Activated CD4-positive, CD25-positive, alpha-beta regulatory T cell (primary cell): ENCODE results near the gene RNF157.
"Not testable (repeated sequence)": the region's sequence is repeated elsewhere in the genome, so short reads cannot be mapped to it uniquely, and the experiment has no call there.

Source experiments
- DNase-seq, 4 experiments: peaks; one replicate each; lab custom pipeline; 2025; lab: John Stamatoyannopoulos, UW

Gene RNF157

GRCh38 chr17:76234354-76234679 lies 6.0 kb downstream of the RNF157 start:
- no peak for DNase-seq

DNA sequence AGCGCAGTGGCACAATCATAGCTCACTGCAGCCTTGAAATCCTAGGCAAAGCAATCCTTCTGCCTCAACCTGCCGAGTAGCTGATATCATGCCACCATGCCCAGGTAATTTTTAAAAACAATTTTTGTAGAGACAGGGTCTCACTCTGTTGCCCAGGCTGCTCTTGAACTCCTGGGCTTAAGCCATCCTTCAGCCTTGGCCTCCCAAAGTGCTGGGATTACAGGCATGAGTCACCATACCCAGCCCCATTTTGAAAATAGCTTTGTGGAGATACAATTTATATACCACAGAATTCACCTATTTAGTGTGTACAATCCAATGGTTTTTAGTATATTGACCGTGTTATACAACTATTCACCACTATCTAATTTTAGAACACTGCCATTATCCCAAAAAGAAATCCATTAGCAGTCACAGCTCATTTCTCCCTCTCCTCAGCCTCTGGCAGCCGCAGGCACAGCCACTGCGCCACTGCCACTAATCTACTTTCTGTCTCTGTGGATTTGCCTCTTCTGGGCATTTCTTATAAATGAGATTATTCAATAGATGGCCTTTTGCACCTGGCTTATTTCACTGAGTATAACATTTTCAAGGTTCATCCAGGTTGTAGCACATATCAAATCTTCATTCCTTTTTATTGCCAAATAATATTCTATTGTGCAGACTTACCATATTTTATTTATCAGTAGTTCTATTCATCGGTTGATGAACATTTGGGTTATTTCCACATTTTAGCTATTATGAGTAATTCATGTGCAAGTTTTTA lies 6.5 kb downstream of the RNF157 start:
- DNase-seq = no peak

DNA sequence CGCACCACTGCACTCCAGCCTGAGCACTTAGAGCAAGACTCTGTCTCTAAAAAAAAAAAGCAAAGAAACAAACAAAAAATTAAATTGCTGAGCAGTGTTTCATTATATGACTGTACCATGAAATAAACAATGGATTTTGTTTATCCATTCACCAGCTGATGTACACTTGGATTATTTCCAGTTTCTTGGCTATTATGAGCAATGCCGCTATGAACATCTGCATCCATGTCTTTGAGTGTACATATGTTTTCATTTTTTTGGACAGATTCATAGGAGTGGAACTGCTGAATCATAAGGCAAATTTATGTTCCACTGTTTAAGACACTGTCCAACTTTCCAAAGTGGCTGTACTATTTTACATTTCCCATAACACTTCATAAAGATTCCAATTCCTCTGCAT lies 8.0 kb downstream of the RNF157 start:
- no peak for DNase-seq

GRCh38 chr17:76226749-76227148 lies 13.5 kb downstream of the RNF157 start:
- DNase-seq = not testable (repeated sequence)

DNA sequence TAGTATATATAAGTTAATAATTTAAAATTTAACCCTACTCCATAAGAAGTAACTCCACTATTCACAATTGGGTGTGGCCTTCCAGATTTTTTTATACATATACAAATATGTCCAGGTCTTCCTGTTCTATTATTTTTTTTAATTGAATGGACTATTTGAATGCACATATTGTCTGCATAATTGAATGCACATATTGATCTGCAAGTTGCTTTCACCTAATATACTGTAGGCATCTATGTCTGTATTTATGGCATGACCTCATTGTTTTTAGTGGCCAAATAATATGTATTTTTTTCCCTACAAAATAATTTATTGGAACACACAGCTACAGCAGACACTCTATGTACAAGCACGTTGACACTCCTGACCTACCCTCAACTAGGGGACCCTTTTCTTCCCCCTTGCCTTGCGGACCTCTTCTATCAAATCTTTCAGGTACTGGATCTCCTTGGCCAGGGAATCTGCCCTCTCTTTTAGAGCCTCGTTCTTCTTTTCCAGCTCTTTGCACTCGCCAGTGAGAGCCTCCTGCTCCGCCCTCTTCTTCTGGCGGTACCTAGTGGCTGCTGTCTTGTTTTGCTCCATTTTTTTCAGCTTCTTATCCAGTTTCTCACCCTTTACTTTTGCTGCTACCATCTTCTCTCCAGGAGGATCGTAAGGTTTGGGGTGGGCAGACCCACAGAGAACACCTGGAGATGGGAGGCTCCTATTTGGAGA lies 14.8 kb downstream of the RNF157 start:
- not testable (repeated sequence) for DNase-seq

DNA sequence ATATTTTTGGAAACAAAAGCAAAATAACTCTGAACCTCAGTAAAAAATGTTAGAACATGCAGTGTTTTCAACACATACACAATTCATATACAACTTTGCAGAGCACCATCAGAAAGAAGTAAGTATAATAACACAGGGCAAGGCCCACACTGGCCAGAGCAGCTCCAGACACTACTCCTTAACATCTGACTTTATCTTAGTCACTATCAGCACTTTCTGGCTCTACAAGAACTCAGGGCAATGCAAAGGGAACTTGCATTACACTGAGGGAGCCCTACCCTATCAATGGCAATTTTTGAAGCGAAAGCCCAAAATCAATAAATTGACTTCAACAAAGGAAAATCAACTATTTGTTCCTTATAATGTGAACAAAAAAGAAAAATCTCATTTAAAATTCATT lies 16.5 kb downstream of the RNF157 start:
- DNase-seq = no peak

DNA sequence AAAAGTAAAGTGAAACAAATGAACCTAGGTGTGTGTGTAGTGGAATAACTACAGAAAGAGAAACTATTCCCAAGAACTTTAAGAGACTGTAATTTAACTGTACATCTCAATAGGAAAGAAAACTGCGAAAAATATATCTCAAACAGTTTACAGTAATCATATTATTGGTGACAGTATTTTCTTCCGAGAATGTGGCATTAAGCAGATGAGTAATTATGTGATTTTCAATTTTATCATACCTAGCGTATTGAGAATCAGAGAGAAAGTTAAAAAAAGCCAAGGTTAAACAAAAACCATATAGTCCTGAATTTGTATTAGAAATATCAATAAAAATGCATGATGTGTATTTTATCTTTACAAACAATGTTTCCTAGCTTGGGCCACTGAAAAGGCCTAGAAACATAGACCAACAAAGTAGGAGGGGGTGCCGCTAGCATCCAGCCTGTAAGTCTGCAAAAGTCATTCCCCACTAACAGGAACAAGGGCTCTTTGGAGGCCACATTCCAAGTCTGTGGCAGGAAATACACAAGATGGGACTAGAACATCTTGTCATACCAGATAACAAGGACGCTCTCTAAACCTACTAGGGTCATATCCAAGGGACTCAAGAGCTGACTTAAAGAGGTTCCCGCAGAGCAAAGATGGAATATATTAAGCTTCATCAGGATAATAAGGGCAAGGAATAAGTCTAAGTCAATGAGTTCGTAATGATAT lies 20.5 kb downstream of the RNF157 start:
- DNase-seq = no peak

- no peak for DNase-seq
These were observed 23.2 kb downstream of the RNF157 start for GRCh38 chr17:76217081-76217480.

DNA sequence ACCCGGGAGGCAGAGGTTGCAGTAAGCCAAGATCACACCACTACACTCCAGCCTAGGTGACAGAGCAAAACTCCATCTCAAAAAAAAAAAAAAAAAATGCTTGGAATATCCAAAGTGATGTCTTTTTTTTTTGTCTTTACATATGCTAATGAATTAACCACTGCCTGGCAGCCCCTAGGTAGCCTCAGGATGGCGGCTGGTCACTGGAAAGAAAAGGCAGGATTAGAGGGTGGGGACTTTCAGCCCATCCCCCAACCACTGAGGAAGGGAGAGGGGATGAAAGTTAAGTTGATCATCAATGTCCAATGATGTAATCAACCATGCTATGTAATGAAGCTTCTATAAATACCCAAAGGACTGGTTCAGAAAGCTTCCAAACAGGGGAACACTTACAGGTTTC lies 26.8 kb downstream of the RNF157 start:
- no peak for DNase-seq

- no peak for DNase-seq
These were observed 32.2 kb downstream of the RNF157 start for GRCh38 chr17:76208120-76208519.

- no peak for DNase-seq
These were observed 32.8 kb downstream of the RNF157 start for GRCh38 chr17:76207275-76208059.

DNA sequence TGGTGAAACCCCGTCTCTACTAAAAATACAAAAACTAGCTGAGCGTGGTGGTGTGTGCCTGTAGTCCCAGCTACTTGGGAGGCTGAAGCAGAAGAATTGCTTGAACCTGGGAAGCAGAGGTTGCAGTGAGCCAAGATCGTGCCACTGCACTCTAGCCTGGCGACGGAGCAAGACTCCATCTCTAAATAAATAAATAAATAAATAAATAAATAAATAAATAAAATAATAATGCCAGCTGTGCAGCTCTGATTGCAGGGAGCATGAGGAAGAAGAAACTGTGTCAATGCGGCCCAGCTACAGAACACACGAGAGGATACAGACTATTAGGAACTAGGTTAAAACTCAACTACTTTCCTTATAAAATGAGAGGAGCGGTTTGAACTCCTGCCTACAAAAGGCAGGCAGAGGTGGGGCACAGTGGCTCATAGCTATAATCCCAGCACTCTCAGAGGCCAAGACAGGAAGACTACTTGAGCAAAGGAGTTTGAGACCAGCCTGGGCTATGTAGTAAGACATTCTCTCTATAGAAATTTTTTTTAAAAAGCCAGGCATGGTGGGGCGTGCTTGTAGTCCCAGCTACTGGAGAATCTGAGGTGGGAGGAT lies 34.6 kb downstream of the RNF157 start:
- not testable (repeated sequence) for DNase-seq

GRCh38 chr17:76204277-76204676 lies 36.0 kb downstream of the RNF157 start:
- no peak for DNase-seq

GRCh38 chr17:76200354-76200753 lies 39.9 kb downstream of the RNF157 start:
- DNase-seq = no peak

- peak in 3 of 4 experiments; percentile 21 to 50 (median 45) for DNase-seq
These were observed 40.8 kb downstream of the RNF157 start for GRCh38 chr17:76199469-76199868.

DNA sequence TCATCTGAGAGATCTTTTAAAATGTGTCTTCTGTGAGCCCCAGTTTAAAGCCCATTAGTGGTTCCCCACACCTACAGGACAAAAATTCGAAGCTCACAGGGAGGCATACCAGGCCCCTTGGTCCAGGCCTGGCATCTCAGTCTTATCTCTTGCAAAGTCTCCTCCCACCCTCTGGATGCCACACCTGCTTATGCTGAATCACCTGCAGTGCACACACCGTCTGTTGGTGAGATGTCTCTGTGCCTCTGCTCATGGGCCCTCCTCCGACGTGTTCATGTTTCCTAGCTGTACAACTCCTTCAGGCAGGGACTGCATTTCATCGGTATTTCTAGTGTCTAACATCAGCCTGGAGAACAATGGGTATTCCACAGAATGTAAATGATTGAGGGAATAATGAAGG lies 41.6 kb downstream of the RNF157 start:
- DNase-seq = no peak

DNA sequence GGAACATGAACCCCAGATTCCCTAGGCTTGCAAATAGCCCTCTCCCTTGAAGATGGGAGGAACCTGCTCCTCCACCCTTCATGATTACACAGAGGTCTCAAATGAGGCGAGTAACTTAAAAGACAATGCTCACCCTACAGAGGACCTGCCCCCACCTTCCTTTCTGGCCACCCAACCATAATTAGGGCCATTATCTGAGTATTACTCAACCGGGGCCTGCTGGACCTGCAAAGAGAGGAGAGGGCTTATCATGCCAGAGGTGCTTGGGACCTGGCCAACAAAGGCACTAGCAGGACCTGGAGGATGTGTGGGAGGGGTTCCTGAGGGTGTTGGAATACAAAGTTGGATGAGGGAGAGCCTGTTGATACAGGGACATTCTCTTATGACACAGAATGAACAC lies 42.4 kb downstream of the RNF157 start:
- no peak for DNase-seq

DNA sequence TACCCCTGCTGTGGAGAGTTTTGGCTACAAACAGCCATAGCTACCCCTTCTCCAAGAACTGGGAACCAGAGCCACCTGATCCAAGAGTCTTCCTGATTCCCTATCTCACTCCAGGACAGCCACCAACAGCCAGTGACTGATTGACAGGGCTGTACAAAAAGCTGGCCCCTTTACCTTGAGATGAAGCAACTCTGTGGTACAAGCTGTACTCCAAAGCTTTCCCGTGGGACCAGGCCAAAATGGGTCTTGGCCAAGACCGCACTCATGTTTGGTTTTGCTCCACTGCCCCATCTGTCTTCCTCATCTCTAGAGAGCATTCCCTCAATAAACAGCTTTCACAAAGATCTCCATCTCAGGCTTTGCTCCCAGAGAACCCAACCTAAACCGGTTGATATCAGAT lies 43.6 kb downstream of the RNF157 start:
- DNase-seq = no peak

DNA sequence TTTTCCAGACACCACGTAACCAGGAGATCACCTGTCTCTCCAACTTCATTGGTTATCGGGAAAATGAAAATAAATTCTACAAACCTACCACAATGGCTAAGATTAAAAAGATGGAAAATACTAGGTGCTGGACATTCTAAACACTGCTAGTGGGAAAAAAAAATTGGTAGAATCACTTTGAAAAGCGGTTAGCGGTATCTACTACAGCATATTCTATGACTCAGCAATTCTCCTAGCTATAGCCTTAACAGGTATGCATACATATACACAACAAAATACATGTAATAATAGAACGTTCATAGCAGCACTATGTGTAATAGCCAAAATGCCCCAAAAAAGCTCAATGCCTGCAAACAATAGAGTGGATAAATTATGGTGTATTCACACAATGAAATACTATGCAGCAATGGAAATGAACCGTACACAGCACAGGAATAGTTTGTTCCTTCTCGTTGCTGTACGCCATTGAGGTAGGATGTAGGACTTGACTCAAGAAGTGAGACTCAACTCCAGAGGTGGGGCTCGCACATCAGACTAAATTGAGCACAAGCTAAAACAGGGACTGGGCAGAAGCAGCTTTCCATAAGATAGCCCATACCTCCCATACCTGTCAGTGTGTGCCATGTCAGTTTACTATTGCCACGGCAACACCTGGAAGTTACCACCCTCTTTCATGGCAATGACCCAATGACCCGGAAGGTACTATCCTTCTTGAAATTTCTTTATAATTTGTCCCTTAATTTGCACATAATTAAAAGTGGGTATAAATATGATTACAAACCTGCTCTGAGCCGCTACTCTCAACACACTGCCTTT lies 44.8 kb downstream of the RNF157 start:
- no peak for DNase-seq

DNA sequence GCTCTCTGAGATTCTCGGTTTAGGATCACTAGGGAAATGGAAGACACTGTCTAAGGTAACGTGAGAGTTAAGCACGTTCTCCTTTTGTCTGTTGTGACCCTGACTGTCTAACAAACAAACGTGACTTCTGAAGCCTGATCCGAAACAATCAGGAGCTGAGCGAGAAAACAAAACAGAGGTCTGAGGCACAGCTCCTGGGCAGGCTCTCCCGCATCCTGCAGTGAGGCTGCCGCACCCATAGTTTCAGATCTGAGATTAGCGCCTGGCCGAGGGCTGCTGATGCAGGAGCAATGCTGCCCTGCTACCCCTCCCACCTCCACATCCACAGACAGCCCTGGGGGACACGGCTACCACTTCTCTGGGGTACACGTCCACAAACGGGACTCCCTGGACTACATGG lies 46.7 kb downstream of the RNF157 start:
- no peak for DNase-seq

DNA sequence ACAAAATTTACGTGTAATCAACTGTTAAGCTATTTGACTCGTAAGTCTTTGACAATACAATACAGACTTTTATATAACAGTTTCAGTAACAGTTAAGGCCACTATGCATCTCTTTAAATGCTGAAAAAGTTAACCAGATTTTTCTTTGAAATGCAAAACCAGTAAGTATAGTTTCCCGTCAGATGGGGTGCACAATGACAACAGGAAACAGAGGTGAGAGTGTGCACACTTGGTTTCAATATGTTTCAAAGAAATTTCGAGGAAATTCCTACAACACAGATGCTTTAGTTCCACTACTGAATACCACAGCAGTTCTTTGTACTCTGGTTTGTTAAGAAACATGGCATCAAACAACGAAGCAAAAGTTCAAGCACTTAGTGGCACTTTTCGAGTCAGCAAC lies 48.4 kb downstream of the RNF157 start:
- DNase-seq = peak in 1 of 4 experiments; percentile 26
